HG02970 (cell line): ENCODE results near the gene PTPN23.

Source experiments
- ATAC-seq: cut with Tn5 transposase; IDR thresholded peaks from one replicate; pipeline ENCODE4 v1.9.1; 2021; ENCODE audit warnings: mild to moderate bottlenecking, moderate library complexity, moderate number of reproducible peaks; ENCODE audit not compliant: unreplicated experiment, low FRiP score

PTPN23 gene

DNA sequence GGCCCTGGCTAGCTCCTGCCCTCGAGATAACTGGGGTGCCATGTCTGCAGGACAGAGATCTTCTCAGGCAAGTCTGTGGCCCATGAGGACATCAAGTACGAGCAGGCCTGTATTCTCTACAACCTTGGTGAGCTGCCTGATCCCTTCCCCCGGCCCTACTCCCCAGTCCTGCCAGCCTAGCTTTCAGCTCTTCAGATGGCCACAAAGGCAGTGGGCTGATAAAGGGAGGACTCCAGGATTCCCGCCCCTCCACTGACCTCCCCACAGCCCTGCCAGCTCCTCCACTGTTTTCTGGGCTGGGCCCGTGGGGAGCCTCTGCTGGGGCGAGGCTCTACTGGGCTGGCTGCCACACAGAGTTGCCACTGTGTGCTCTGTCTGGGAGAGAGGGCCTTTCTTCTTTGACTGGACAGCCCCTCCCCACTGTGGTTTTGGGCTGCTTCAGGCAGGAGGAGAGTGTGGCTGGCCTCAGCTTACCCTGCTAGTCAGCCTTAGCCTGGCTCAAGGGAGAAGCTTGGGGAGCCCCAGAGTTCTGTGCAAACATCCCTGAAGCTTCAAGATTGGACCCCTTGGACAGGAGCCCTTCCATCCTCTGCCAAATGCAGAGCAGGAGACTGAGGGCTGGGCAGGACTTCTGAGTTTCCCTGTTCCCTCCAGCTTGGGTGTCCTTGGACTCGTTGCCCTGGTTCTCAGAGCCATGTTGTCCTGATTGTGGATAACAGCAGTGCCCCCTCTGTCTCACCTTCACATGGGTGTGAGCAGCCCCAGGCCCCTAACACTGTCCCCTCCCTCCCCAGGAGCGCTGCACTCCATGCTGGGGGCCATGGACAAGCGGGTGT lies 24.4 kb downstream of the PTPN23 start:
- ATAC-seq = no peak

DNA sequence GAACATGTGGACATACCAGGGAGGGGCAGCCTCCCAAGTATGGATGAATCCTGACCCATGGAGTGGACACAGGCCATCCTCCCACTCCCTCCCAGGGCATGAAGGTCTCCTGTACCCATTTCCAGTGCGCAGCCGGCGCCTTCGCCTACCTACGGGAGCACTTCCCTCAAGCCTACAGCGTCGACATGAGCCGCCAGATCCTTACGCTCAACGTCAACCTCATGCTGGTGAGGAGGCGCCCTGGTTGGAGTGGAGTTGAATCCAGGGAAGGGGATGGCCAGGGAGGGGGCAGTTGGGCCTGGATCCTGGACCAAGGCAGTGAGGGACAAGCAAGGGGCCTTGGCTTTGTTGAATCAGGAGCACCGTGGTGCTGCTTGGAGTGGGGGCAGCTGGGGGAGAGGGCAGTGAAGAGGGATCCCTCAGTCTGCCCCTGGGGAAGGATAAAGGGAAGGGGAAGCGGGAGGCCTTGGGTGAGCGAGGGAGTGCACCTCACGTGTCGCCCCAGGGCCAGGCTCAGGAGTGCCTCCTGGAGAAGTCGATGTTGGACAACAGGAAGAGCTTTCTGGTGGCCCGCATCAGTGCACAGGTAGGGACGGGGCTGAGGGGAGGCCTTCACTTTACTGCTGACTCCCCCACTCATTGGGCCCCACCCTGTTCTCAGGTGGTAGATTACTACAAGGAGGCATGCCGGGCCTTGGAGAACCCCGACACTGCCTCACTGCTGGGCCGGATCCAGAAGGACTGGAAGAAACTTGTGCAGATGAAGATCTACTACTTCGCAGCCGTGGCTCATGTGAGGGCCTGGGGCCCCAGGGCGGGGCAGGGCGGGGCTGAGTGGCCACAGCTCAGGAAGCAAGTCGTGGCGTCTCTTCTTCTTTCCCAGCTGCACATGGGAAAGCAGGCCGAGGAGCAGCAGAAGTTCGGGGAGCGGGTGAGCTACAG lies 25.3 kb downstream of the PTPN23 start:
- no peak for ATAC-seq

DNA sequence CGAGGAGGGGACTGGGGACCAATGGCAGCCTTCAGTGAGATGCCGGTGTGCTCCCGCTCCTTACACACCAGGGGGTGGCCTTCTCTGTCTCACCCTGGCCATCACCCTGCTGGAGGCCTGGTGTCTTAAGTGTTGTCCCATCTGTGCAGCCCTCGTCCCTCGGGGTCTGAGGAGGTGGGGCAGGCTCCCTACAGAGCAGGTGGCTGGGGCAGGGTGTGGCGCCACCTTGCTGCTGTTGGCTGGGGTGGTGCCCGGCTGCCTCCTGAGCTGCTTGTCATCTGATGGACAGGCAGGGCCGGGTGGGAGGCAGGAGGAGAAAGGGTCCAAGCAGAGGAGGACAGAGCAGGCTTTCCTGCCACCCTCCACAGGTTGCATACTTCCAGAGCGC lies 25.9 kb downstream of the PTPN23 start:
- ATAC-seq = no peak

DNA sequence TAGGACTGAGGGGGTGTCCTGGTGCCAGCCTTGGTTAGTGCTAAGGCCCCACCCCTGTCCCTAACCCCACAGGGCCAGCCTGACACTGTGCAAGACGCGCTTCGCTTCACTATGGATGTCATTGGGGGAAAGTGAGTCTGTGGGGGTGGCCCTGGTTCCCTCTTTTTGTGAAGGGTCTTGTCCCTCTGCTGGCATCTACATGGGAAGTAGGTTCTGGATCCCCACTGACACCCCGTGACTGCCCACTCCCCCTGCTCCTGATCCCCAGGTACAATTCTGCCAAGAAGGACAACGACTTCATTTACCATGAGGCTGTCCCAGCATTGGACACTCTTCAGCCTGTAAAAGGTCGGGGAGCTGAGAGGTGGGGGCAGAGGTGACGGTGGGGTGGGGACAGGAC lies 26.4 kb downstream of the PTPN23 start:
- no peak for ATAC-seq

DNA sequence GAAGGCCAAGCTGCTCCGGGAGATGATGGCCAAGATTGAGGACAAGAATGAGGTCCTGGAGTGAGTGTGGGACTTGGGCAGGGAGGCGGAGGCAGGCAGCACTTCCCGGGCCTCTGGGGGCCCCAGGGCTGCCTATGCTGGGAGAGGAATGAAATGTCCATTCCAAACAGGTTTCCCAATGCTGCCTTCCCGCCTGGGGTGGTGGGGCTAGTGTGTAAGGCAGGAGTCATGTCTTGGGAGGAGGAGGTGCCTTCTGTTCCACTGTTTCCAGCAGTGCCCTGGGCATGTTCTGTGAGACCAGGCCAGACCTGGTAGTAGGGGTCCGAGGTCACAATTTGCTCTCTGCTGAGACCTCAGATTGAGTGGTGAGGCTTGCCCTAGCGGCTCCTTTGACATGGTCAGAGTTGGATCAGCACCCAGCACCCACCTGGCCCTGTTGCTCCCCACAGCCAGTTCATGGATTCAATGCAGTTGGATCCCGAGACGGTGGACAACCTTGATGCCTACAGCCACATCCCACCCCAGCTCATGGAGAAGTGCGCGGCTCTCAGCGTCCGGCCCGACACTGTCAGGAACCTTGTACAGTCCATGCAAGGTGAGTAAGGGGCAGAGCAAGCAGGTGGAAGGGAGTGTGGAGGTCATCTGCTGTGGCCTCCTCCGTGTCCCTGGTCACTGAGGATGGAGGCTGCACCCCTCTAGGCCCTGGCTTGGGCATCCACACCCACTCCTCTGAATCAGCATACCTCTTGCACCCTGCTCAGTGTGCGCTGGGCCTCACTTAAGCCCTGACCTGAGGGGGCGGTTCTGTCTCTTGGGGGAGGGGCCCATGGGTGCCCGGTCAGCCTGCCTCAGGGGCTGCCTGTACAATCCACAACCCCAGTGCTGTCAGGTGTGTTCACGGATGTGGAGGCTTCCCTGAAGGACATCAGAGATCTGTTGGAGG lies 27.3 kb downstream of the PTPN23 start:
- no peak for ATAC-seq

DNA sequence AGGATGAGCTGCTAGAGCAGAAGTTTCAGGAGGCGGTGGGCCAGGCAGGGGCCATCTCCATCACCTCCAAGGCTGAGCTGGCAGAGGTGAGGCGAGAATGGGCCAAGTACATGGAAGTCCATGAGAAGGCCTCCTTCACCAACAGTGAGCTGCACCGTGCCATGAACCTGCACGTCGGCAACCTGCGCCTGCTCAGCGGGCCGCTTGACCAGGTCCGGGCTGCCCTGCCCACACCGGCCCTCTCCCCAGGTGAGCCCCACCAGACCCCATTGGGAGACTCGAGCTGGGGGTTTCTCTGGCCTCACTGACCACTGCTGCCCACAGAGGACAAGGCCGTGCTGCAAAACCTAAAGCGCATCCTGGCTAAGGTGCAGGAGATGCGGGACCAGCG lies 28.0 kb downstream of the PTPN23 start:
- no peak for ATAC-seq

DNA sequence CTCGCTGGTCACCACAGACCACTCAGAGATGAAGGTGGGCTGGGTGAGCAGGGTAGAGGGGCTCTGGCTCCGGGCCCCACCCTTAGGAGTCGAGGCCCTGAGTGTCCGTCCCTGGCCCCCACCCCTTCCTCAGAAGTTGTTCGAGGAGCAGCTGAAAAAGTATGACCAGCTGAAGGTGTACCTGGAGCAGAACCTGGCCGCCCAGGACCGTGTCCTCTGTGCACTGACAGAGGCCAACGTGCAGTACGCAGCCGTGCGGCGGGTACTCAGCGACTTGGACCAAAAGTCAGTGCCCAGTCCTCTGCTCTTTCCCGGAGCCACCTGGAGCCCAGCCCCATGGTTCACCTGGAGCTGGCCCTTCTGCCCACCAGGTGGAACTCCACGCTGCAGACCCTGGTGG lies 28.5 kb downstream of the PTPN23 start:
- no peak for ATAC-seq

DNA sequence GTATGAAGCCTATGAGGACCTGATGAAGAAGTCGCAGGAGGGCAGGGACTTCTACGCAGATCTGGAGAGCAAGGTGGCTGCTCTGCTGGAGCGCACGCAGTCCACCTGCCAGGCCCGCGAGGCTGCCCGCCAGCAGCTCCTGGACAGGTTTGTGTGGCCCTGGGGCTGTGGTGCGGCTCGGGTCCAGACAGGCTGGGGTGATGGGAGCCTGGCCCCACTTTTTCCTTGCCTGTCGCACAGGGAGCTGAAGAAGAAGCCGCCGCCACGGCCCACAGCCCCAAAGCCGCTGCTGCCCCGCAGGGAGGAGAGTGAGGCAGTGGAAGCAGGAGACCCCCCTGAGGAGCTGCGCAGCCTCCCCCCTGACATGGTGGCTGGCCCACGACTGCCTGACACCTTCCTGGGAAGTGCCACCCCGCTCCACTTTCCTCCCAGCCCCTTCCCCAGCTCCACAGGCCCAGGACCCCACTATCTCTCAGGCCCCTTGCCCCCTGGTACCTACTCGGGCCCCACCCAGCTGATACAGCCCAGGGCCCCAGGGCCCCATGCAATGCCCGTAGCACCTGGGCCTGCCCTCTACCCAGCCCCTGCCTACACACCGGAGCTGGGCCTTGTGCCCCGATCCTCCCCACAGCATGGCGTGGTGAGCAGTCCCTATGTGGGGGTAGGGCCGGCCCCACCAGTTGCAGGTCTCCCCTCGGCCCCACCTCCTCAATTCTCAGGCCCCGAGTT lies 29.0 kb downstream of the PTPN23 start:
- no peak for ATAC-seq

DNA sequence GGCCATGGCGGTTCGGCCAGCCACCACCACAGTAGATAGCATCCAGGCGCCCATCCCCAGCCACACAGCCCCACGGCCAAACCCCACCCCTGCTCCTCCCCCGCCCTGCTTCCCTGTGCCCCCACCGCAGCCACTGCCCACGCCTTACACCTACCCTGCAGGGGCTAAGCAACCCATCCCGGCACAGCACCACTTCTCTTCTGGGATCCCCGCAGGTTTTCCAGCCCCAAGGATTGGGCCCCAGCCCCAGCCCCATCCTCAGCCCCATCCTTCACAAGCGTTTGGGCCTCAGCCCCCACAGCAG lies 29.5 kb downstream of the PTPN23 start:
- ATAC-seq = no peak

DNA sequence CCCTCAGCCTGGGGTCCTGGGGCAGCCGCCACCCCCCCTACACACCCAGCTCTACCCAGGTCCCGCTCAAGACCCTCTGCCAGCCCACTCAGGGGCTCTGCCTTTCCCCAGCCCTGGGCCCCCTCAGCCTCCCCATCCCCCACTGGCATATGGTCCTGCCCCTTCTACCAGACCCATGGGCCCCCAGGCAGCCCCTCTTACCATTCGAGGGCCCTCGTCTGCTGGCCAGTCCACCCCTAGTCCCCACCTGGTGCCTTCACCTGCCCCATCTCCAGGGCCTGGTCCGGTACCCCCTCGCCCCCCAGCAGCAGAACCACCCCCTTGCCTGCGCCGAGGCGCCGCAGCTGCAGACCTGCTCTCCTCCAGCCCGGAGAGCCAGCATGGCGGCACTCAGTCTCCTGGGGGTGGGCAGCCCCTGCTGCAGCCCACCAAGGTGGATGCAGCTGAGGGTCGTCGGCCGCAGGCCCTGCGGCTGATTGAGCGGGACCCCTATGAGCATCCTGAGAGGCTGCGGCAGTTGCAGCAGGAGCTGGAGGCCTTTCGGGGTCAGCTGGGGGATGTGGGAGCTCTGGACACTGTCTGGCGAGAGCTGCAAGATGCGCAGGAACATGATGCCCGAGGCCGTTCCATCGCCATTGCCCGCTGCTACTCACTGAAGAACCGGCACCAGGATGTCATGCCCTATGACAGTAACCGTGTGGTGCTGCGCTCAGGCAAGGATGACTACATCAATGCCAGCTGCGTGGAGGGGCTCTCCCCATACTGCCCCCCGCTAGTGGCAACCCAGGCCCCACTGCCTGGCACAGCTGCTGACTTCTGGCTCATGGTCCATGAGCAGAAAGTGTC lies 30.2 kb downstream of the PTPN23 start:
- ATAC-seq = no peak

DNA sequence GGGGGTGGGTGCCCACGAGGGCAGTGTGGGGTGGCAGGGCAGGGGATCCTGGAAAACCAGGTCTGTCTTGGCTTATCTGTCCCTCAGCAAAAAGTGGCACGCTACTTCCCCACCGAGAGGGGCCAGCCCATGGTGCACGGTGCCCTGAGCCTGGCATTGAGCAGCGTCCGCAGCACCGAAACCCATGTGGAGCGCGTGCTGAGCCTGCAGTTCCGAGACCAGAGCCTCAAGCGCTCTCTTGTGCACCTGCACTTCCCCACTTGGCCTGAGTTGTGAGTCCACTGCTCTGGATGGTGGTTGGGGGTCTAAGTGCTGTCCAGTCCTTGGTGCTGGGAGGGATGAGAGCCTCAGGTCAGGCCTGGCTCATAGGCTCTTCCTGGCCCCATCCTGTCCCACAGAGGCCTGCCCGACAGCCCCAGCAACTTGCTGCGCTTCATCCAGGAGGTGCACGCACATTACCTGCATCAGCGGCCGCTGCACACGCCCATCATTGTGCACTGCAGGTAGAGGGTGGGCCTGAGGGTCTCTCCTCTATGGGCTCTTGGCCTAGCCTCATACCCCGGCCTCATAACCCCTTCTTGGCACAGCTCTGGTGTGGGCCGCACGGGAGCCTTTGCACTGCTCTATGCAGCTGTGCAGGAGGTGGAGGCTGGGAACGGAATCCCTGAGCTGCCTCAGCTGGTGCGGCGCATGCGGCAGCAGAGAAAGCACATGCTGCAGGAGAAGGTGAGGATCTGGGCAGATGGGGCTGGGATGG lies 31.1 kb downstream of the PTPN23 start:
- no peak for ATAC-seq

DNA sequence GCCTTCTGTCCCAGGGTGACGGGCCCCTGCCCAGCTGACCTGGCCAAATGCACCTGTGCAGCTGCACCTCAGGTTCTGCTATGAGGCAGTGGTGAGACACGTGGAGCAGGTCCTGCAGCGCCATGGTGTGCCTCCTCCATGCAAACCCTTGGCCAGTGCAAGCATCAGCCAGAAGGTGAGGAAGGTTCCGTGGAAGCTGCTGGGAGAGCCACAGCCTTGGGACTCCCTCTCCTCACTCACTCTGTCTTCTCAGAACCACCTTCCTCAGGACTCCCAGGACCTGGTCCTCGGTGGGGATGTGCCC lies 31.6 kb downstream of the PTPN23 start:
- no peak for ATAC-seq

DNA sequence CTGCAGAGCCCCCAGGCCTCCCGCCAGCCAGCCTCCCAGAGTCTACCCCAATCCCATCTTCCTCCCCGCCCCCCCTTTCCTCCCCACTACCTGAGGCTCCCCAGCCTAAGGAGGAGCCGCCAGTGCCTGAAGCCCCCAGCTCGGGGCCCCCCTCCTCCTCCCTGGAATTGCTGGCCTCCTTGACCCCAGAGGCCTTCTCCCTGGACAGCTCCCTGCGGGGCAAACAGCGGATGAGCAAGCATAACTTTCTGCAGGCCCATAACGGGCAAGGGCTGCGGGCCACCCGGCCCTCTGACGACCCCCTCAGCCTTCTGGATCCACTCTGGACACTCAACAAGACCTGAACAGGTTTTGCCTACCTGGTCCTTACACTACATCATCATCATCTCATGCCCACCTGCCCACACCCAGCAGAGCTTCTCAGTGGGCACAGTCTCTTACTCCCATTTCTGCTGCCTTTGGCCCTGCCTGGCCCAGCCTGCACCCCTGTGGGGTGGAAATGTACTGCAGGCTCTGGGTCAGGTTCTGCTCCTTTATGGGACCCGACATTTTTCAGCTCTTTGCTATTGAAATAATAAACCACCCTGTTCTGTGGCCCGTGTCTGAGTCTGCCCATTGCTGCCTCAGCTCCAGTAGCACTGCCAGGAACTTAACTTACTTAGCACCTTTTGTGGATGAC lies 32.2 kb downstream of the PTPN23 start:
- no peak for ATAC-seq

DNA sequence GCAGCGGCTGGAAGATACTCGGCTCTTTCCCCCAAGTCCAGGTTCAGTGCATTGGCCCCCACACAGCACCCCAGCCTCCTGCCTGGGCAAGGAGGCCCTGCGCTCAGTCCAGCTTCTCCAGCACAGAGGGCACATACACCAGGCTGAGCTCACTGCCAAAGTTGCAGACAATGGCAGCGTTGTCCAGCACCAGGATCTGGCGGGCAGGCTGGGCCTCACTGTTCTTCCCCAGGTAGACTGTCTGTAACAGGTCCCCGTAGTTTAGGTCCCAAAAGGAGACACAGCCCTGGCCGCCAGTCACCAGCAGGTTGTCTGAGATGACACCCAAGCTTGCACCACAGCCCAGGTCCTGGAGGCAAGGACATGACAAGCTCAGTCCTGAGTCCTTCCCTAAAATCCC lies 32.9 kb downstream of the PTPN23 start:
- no peak for ATAC-seq

DNA sequence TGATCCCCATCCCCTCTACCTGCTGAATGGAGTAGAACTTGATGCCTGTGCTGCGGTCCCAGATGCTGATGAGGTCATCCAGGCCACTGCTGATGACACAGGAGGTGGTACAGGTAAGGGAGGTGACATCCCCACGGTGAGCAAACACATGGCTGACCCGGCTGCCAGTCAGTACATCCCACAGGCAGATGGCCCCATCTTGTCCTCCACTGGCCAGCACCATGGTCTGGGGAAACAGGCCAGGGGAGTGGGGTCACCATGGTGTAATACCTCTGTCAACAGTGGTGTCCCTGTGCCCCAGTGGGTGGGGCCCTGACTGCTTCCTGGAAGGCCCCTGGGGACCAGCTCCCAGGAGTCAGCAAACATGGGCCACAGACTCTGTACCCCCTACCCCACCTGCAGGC lies 33.3 kb downstream of the PTPN23 start:
- ATAC-seq = no peak

DNA sequence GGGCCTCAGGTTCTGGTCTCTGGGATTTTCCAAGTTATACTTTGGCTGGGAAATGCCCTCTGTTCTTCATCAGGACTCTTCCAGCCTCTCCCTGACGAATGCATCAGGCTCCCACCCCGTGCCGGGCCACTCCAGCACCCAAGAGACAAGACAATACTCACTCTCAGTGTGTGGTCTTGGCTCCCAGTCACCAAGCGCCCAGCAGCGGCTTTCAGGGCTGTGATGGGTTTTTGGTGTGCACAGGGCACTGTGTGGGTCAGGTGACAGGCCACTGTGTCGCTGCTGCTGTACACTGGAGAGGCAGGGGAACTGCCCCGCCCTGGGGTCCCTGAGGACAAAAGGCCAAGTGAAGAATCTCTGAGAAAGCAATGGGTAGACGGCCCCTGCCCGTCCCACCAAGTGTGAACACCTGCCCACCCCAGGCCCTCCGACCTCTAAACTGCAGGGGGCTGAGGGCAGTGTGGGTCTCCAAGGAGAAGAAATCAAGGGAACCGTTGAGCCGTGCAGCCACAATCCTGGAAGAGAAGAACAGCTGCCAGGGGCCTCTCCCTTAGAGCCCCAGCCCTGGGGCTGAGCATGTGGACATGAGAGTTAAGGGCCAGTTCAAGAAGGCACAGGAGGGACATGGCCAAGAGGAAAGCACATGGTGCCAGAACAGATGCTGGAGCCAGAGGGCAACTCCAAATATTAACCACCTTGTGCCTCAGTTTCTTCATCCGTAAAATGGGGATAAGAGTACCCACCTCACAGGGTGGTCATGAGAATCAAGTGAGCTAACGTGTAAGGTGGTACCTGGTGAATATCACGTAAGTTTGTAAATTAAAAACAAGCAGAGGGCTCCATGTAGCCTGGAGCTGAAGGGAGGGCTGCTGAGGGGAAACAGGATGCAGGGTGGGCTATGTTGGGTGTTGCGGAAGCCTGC lies 34.1 kb downstream of the PTPN23 start:
- no peak for ATAC-seq

DNA sequence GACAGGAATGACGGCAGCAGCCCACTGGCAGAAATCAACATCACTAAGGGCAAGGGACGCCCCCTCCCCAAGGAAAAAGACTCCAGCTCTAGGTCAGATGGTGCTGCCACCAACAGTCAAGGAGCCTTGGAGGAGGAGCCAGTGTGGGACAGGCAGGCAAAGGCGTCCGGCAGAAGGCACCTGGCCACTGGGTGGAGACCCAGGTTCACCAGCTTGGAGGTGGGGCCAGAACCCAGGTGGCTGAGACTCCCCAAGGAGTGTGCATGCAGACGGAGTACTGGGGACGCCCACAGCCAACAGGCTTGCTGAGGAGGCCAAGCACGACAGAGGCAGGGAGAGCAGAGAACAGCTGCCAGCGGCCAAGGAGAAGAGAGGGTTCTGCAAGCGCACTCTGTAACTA lies 35.2 kb downstream of the PTPN23 start:
- no peak for ATAC-seq
